Fibroblast of pulmonary artery (primary cell): ENCODE measurements around the gene SUCO.
A peak's percentile ranks its signal among the peaks of the same experiment; 100 is the strongest.

Source experiments
- DNase-seq: peaks from one replicate; pipeline ENCODE4 v3.0.0-alpha.2; 2010; ENCODE audit warnings: low read depth
- H3K4me3 ChIP-seq: replicated peaks from 2 replicates; pipeline ENCODE4 v1.5.1; 2011; ENCODE audit warnings: low read depth, mild to moderate bottlenecking, control low read depth, low read length, moderate library complexity
- TF ChIP-seq, protein P1 (sequence below): IDR thresholded peaks from 2 replicates; pipeline ENCODE4 v1.5.1; 2011; ENCODE audit warnings: mild to moderate bottlenecking, control low read depth, low read length, inconsistent platforms; ENCODE audit errors: missing control alignments

The SUCO gene, protein sequence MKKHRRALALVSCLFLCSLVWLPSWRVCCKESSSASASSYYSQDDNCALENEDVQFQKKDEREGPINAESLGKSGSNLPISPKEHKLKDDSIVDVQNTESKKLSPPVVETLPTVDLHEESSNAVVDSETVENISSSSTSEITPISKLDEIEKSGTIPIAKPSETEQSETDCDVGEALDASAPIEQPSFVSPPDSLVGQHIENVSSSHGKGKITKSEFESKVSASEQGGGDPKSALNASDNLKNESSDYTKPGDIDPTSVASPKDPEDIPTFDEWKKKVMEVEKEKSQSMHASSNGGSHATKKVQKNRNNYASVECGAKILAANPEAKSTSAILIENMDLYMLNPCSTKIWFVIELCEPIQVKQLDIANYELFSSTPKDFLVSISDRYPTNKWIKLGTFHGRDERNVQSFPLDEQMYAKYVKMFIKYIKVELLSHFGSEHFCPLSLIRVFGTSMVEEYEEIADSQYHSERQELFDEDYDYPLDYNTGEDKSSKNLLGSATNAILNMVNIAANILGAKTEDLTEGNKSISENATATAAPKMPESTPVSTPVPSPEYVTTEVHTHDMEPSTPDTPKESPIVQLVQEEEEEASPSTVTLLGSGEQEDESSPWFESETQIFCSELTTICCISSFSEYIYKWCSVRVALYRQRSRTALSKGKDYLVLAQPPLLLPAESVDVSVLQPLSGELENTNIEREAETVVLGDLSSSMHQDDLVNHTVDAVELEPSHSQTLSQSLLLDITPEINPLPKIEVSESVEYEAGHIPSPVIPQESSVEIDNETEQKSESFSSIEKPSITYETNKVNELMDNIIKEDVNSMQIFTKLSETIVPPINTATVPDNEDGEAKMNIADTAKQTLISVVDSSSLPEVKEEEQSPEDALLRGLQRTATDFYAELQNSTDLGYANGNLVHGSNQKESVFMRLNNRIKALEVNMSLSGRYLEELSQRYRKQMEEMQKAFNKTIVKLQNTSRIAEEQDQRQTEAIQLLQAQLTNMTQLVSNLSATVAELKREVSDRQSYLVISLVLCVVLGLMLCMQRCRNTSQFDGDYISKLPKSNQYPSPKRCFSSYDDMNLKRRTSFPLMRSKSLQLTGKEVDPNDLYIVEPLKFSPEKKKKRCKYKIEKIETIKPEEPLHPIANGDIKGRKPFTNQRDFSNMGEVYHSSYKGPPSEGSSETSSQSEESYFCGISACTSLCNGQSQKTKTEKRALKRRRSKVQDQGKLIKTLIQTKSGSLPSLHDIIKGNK (N-terminal part only)

DNA sequence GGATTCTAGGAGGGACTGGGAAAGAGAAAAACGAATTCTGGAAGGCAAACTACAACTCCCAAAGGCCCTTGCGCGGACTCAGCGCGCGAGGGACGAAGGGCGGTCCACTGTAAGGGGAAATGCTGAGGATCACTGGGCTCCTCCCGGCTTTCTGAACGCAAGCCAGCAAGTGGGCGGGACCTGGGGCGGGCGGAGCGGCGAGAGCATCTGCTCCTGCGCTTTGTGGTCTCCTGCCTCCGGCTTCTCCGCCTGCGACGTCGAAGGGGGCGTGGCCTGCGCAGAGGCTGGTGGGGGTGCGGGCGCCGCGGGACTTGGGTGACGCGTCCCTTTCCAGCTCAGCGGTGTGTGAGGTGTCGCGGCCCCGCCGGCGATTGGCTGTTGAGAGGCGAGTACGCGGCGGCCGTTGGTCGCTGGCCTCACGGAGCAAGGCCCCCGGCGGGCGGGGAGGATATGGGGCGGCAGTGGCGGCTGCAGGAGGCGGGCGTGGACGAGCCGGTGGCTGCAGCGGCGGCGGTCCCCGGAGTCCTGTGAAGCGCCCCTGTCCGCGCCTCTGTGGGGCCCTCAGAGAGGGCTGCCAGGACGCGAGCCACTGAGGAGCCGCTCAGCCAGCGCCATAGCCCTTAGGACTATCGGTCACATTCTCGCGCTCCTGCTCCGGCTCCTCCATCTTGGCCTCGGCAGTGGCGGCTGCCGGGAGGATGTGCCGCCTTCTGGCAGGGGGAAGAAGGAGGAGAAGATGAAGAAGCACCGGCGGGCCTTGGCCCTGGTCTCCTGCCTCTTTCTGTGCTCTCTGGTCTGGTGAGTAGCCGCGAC is at the start of gene SUCO:
TSS of gene SUCO (plus strand) at position 451 of the 813 bp plus-strand sequence. CDS start at position 737, 286 bp downstream.
- peak within 1 kb of the TSS; percentile 87 for H3K4me3 ChIP-seq
- TF ChIP-seq, protein P1, sequence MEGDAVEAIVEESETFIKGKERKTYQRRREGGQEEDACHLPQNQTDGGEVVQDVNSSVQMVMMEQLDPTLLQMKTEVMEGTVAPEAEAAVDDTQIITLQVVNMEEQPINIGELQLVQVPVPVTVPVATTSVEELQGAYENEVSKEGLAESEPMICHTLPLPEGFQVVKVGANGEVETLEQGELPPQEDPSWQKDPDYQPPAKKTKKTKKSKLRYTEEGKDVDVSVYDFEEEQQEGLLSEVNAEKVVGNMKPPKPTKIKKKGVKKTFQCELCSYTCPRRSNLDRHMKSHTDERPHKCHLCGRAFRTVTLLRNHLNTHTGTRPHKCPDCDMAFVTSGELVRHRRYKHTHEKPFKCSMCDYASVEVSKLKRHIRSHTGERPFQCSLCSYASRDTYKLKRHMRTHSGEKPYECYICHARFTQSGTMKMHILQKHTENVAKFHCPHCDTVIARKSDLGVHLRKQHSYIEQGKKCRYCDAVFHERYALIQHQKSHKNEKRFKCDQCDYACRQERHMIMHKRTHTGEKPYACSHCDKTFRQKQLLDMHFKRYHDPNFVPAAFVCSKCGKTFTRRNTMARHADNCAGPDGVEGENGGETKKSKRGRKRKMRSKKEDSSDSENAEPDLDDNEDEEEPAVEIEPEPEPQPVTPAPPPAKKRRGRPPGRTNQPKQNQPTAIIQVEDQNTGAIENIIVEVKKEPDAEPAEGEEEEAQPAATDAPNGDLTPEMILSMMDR, result peak; percentile 13
- DNase-seq, result peak; percentile 99

DNA sequence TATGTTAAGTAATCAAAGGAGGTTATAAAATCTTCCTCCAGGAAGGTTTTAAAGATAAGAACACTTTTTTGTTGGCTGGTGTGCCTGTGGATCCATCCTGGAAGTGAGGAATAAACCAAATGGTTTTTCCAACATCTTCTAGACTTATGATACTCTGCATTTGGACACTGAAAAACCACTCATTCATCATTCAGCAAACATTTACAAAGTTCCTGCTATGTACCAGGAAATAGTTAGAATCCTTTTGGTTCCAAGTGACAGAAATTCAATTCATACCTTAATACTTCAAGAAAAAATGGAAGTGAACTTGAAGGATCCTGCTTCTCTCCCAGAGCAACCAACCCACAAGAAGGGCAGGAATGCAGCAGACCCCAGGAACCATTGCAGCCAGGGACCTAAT is 49.5 kb upstream of the SUCO start:
- TF ChIP-seq, protein P1, result no peak
- no peak overlapping the region for H3K4me3 ChIP-seq
- no peak for DNase-seq

DNA sequence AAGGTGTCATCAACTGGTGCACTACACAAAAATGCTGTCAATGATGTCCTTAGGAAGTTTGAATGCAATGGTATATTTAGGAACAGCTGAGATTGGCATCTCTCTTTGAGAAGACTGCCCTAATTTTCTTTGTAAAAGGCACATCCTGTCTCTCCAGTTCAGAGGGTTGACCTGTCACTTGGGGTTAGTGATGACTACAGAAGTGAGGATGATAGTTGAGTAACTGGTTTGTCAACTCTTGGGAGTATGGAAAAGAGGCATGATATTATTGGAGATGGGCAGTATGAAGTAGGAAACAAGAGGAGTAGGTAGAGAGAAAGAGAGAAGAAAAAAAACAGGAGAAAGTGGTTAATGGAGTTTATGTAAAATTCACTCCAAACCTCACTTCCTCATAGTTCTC is 48.7 kb upstream of the SUCO start:
- no peak for DNase-seq
- TF ChIP-seq, protein P1, result no peak
- H3K4me3 ChIP-seq, result no peak overlapping the region

DNA sequence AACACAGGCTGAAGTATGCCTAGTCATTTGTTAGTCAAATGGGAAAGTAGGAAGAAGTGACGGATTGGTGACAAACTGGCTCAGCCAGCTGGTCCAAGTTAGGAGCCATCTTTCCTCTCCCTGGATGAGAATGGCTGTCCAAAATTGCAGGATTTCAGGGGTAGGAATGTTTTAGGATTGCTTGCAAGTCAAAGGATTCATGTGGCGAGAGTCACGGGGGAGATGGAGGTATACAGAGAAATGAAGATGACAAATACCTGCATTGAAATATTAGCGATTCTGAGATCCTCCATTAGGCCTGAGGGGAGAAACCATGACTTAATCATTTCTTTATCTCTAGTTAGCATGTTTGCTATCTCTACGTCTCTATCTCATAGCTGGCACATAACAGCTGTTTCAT is 47.3 kb upstream of the SUCO start:
- no peak for DNase-seq

DNA sequence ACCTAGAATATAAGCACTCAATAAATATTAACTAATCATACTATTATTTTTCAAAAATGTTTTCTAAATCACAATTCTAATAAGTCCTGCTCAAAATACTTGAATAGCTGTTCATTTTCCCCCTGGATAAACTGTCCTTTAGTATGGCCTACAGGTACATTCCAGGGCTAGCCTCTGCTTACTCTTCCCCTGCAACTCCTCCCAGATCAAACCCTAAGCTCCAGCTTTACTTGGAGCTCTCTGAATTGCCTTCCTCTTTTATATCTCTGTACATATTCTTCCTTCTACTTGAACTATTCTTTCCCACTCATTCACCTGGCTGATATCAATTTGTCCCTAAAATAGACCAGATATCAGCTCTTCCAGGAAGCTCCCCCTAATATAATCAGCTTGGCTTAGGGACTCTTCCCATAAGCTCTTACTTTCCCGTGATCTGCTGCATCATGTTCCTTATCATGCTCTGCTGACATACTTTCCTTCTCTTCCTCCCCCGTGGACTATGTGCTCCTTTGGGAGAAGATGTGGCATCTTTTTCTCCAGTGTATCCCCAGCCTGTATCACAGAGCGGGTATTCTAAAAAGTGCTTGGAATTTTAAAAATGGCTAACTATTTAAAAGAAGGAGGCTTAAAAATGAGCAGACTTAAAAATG is 46.0 kb upstream of the SUCO start:
- TF ChIP-seq, protein P1, result no peak

More for the DNA sequence above, 47.3 kb upstream of the SUCO start:
- H3K4me3 ChIP-seq, result no peak overlapping the region
- TF ChIP-seq, protein P1, result no peak

More for the DNA sequence above, 46.0 kb upstream of the SUCO start:
- H3K4me3 ChIP-seq, result no peak overlapping the region
- DNase-seq, result no peak
